Prostate gland (tissue), 2 donors: ENCODE measurements around the gene NANOG. TPM values are rescaled to one million over a fixed set of nuclear protein-coding genes. Genes with fewer than 3 reads are reported as not detected.
"Not testable (repeated sequence)": the region's sequence is repeated elsewhere in the genome, so short reads cannot be mapped to it uniquely, and the experiment has no call there.

ENCODE experiments used
- DNase-seq: peaks from one replicate; pipeline ENCODE4 v3.0.0-alpha.2; 2019; ENCODE audit warnings: low spot score
- H3K27ac ChIP-seq, 2 donors: fragments of 200-600 bp; sonication (generic); 2 replicates each; pipeline ENCODE4 v1.5.1; 2017 to 2019
- H3K27me3 ChIP-seq: fragments of 200-600 bp; sonication (generic); replicated peaks from 2 replicates; pipeline ENCODE4 v1.5.1; 2019; ENCODE audit not compliant: insufficient read depth
- H3K36me3 ChIP-seq, 2 donors: fragments of 200-600 bp; sonication (generic); 1 replicate in 1 of 2; 2 replicates in 1 of 2; pipeline versions ENCODE4 v1.5.1 to v1.8.1; 2017 to 2019
- H3K4me1 ChIP-seq: fragments of 200-600 bp; sonication (generic); replicated peaks from 2 replicates; pipeline ENCODE4 v1.5.1; 2019
- H3K4me3 ChIP-seq, 2 donors: fragments of 200-600 bp; sonication (generic); 2 replicates each; pipeline ENCODE4 v1.5.1; 2017 to 2019
- H3K9me3 ChIP-seq: fragments of 200-600 bp; sonication (generic); 2 replicates; pipeline ENCODE4 v1.5.1; 2017
- POLR2A ChIP-seq: fragments of 450-650 bp; IDR thresholded peaks from one replicate; pipeline ENCODE4 v1.6.1; 2016; ENCODE audit warnings: antibody characterized with exemption, mild to moderate bottlenecking
- POLR2AphosphoS5 ChIP-seq: sonication (generic); formaldehyde crosslinking; IDR thresholded peaks from one replicate; pipeline ENCODE4 v1.6.1; 2017; ENCODE audit warnings: antibody characterized with exemption
- WGBS: methylation state at CpG from one replicate; pipeline ENCODE4 v1.1.5; 2018; 5-methylcytosine and 5-hydroxymethylcytosine counted together
- intact Hi-C: fragments of 100-400 bp; cut with DNase I; formaldehyde crosslinking; loops from one replicate; pipeline ENCODE4 v1.14.2; 2022
- total RNA-seq, 2 donors: library from RNA; depleted of rRNA; stranded (reverse); fragments of >200 nt; gene quantifications; one replicate each; pipeline ENCODE4 v1.1.0, GENCODE V29; 2016
- TF ChIP-seq, protein P1 (sequence below), 4 experiments: fragments of 200-600 bp in 2 of 4; fragments of 450-650 bp in 2 of 4; sonication (generic) in 2 of 4; IDR thresholded peaks; 1 replicate in 3 of 4; 2 replicates in 1 of 4; pipeline ENCODE4 v1.5.1; 2016 to 2019; ENCODE audit warnings: antibody characterized with exemption in 4 of 4, mild to moderate bottlenecking in 2 of 4, moderate library complexity in 2 of 4

Gene NANOG
- total RNA-seq, 2 donors from 2014 or later, result 0.05 to 0.23 TPM

- H3K27me3 ChIP-seq, result no peaks in the 10 kb centered on the region
- no peaks in the 10 kb centered on the region for H3K9me3 ChIP-seq
- H3K27ac ChIP-seq, result no peak overlapping the region
- intact Hi-C loops, result no loop called here
- TF ChIP-seq POLR2A (no peak), POLR2AphosphoS5 (no peak)
- TF ChIP-seq, protein P1, sequence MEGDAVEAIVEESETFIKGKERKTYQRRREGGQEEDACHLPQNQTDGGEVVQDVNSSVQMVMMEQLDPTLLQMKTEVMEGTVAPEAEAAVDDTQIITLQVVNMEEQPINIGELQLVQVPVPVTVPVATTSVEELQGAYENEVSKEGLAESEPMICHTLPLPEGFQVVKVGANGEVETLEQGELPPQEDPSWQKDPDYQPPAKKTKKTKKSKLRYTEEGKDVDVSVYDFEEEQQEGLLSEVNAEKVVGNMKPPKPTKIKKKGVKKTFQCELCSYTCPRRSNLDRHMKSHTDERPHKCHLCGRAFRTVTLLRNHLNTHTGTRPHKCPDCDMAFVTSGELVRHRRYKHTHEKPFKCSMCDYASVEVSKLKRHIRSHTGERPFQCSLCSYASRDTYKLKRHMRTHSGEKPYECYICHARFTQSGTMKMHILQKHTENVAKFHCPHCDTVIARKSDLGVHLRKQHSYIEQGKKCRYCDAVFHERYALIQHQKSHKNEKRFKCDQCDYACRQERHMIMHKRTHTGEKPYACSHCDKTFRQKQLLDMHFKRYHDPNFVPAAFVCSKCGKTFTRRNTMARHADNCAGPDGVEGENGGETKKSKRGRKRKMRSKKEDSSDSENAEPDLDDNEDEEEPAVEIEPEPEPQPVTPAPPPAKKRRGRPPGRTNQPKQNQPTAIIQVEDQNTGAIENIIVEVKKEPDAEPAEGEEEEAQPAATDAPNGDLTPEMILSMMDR (IDR thresholded peaks at IDR 0.05), result no peak
- no peaks in the 10 kb centered on the region for H3K4me1 ChIP-seq
- DNase-seq, result no peak
- no peaks in the 10 kb centered on the region for H3K36me3 ChIP-seq
- H3K4me3 ChIP-seq, result no peak overlapping the region
- 65% methylated on average over 1 of the region's 1 CpG for WGBS
These were observed 45.5 kb downstream of the NANOG start for GRCh38 chr12:7834701-7835100.

DNA sequence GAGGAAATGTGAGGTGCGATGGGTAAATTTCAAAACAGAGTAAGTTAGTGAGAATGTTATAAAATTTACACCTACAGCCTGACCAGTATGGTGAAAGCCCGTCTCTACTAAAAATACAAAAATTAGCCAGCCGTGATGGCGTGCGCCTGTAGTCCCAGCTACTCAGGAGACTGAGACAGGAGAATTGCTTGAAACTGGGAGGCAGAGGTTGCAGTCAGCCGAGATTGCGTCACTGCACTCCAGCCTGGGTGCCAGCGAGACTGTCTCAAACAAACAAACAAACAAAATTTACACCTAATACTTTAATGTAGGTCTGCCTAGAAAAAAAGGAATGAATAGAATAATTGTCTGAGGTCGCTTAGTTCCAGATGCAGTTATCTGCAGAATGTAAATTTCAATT lies 45.9 kb downstream of the NANOG start:
- no peak for DNase-seq
- no peaks in the 10 kb centered on the region for H3K4me1 ChIP-seq
- intact Hi-C loops, result no loop called here
- no peak overlapping the region for H3K4me3 ChIP-seq
- H3K9me3 ChIP-seq, result no peaks in the 10 kb centered on the region
- TF ChIP-seq POLR2A (no peak), POLR2AphosphoS5 (no peak)
- TF ChIP-seq, protein P1 (IDR thresholded peaks at IDR 0.05), result no peak
- H3K27me3 ChIP-seq, result no peaks in the 10 kb centered on the region
- H3K27ac ChIP-seq, result no peak overlapping the region
- H3K36me3 ChIP-seq, result no peaks in the 10 kb centered on the region
- 83% methylated on average over 9 of the region's 9 CpGs for WGBS

DNA sequence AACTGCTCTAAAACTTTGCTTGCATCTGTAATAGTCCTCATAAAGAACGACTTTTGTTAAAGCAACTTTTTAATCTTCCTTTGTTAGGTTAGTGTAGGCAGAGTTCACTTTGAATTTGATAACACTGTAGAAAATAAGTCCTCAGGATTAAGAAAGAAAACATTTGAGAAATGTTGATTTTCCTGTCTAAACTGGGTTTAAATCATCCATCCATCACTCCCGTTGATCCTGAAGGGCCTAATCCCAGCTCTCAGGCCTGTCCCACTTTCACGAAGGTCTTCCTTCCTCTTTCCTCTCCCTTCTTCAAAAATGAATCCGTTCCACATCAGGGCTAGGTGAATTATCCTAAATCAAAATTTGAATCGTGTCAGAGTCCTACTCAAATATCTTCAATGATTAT lies 46.6 kb downstream of the NANOG start:
- WGBS, result 54% methylated on average over 5 of the region's 5 CpGs
- intact Hi-C loops, result no loop called here
- no peak overlapping the region for H3K27ac ChIP-seq
- TF ChIP-seq, protein P1 (IDR thresholded peaks at IDR 0.05), result no peak
- TF ChIP-seq POLR2AphosphoS5, result no peak
- TF ChIP-seq POLR2A, result no peak
- no peaks in the 10 kb centered on the region for H3K4me1 ChIP-seq
- no peaks in the 10 kb centered on the region for H3K27me3 ChIP-seq
- no peak for DNase-seq
- H3K36me3 ChIP-seq, result no peaks in the 10 kb centered on the region
- no peaks in the 10 kb centered on the region for H3K9me3 ChIP-seq
- H3K4me3 ChIP-seq, result no peak overlapping the region

DNA sequence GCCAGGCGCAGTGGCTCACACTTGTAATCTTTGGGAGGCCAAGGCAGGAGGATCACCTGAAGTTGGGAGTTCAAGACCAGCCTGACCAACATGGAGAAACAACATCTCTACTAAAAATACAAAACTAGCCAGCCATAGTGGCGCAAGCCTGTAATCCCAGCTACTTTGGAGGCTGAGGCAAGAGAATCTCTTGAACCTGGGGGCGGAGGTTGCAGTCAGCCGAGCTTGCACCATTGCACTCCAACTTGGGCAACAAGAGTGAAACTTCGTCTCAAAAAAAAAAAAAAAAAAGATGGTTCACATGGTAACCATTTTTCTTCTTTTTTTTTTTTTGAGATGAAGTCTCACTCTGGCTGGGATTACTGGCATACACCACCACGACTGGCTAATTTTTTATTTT lies 48.2 kb downstream of the NANOG start:
- no peak for DNase-seq
- no peaks in the 10 kb centered on the region for H3K36me3 ChIP-seq
- WGBS, result 82% methylated on average over 6 of the region's 6 CpGs
- no peak overlapping the region for H3K4me3 ChIP-seq
- H3K4me1 ChIP-seq, result no peaks in the 10 kb centered on the region
- no peak overlapping the region for H3K27ac ChIP-seq
- intact Hi-C loops, result no loop called here
- no peak for TF ChIP-seq POLR2AphosphoS5
- TF ChIP-seq, protein P1 (IDR thresholded peaks at IDR 0.05), result no peak
- no peak for TF ChIP-seq POLR2A
- no peaks in the 10 kb centered on the region for H3K27me3 ChIP-seq
- no peaks in the 10 kb centered on the region for H3K9me3 ChIP-seq

- H3K4me3 ChIP-seq, H3K36me3 ChIP-seq, H3K4me1 ChIP-seq, H3K27me3 ChIP-seq, H3K27ac ChIP-seq, intact Hi-C loops, DNase-seq, H3K9me3 ChIP-seq: not testable (repeated sequence)
- 17% methylated on average over 10 of the region's 10 CpGs for WGBS
These were observed 50.0 kb downstream of the NANOG start for GRCh38 chr12:7839226-7839625.

GRCh38 chr12:7839848-7840247 lies 50.6 kb downstream of the NANOG start:
- 84% methylated on average over 7 of the region's 7 CpGs for WGBS

DNA sequence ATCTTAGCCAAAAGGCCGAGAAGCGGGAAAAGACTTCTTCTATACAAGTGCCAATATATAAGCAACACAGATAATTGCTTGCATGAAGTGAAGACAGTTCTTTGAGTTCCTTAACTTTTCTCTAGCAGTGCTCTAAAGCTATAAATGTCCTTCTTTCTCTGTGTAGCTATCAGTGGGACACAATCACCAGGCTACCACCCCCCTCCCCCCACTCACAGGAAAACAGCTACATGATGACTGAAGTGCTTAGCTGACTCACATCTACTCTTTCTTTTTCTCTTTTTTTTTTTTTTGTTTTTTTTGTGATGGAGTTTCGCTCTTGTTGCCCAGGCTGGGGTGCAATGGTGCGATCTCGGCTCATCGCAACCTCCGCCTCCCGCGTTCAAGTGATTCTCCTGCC lies 53.2 kb downstream of the NANOG start:
- DNase-seq, H3K36me3 ChIP-seq, intact Hi-C loops, H3K27me3 ChIP-seq, H3K4me3 ChIP-seq, H3K4me1 ChIP-seq, H3K27ac ChIP-seq, H3K9me3 ChIP-seq: not testable (repeated sequence)
- 97% methylated on average over 9 of the region's 9 CpGs for WGBS

More at GRCh38 chr12:7839848-7840247, 50.6 kb downstream of the NANOG start:
- H3K9me3 ChIP-seq, H3K4me1 ChIP-seq, H3K4me3 ChIP-seq, H3K27me3 ChIP-seq, H3K27ac ChIP-seq, DNase-seq, intact Hi-C loops, H3K36me3 ChIP-seq: not testable (repeated sequence)

- H3K36me3 ChIP-seq, H3K4me1 ChIP-seq, H3K9me3 ChIP-seq, H3K27me3 ChIP-seq, H3K4me3 ChIP-seq, DNase-seq, H3K27ac ChIP-seq, intact Hi-C loops: not testable (repeated sequence)
- 11% methylated on average over 7 of the region's 8 CpGs for WGBS
These were observed 53.9 kb downstream of the NANOG start for GRCh38 chr12:7843149-7843548.

GRCh38 chr12:7843583-7843982 lies 54.4 kb downstream of the NANOG start:
- 30% methylated on average over 3 of the region's 9 CpGs for WGBS
- H3K4me3 ChIP-seq, H3K36me3 ChIP-seq, intact Hi-C loops, DNase-seq, H3K27ac ChIP-seq, H3K9me3 ChIP-seq, H3K27me3 ChIP-seq, H3K4me1 ChIP-seq: not testable (repeated sequence)
